Inflammatory macrophage treated with lipopolysaccharide for 1 hour (primary cell): ENCODE measurements around the gene FAM53B.
A peak's percentile ranks its signal among the peaks of the same experiment; 100 is the strongest.

Experiments
- DNase-seq, 2 donors: peaks; one replicate each; pipeline ENCODE4 v3.0.0-alpha.2; 2020 to 2022

Gene FAM53B

DNA sequence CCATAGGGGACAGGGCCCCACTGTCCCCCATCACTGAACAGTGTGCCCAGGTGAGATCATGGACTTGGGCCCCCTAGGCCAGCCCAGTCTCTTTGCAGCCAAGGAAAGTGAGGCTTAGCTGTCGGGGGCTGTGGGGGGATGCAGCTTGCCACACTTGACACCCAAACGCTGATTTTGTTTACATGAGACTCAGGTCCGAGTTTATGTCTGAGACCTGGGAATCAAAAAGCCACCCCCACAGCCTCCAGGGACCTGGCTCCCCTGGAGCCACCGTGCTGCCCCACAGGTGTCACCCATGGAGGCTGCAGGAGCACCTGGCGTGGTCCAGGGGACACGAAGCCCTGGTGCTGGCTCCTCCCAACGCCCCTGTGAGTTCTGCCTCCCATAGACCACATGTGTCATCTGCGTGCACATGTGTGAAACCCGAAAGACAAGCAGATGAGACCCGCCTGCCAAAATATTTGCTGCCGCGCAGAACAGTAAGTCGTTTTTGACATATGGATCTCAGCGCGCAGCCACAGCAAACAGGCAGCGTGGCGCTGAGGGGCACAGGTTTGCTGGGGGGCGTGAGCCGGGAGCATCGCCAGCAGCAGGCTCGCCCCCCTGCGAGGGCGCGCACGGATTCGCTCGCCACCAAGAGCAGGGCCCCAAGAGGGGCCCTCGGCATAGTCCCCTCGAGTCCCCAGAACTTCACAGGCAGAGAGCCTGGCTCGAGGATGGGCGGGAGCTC lies 170.3 kb downstream of the FAM53B start:
- DNase-seq: no peak

DNA sequence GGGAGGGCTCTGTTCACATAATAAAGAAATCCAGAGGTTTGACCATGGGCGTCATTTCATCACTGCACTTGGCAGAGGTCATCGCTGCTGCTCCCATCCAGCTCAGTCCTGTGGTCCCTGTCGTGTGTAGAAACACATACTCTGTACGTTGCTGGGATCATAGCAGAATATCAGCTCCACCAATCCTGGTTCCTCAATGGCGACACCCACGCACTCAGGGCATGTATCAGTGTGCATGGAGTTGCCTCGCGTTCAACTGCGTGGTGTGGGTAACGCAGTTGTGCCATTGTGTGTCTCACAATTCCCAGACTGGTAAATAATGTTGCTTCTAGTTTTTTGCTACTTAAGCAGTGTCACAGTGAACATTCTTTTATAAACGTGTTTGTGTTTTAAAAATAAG lies 171.4 kb downstream of the FAM53B start:
- DNase-seq: peak in 1 of 2 donors; percentile 10

DNA sequence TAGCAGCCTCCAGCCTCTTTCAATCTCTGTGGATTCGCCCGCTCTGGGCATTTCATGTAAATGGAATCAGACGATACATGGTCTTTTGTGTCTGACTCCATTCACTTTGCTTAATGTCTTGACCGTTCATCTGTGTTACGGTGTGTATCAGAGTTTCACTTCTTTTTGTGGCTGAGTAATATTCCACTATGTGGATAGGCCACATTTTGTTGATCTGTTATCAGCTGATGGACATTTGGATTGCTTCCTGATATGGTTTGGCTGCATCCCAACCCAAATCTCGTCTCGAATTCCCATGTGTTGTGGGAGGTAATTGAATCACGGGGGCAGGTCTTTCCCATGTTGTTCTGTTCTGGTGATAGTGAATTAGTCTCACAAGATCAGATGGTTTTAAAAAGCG lies 173.5 kb downstream of the FAM53B start:
- no peak for DNase-seq

DNA sequence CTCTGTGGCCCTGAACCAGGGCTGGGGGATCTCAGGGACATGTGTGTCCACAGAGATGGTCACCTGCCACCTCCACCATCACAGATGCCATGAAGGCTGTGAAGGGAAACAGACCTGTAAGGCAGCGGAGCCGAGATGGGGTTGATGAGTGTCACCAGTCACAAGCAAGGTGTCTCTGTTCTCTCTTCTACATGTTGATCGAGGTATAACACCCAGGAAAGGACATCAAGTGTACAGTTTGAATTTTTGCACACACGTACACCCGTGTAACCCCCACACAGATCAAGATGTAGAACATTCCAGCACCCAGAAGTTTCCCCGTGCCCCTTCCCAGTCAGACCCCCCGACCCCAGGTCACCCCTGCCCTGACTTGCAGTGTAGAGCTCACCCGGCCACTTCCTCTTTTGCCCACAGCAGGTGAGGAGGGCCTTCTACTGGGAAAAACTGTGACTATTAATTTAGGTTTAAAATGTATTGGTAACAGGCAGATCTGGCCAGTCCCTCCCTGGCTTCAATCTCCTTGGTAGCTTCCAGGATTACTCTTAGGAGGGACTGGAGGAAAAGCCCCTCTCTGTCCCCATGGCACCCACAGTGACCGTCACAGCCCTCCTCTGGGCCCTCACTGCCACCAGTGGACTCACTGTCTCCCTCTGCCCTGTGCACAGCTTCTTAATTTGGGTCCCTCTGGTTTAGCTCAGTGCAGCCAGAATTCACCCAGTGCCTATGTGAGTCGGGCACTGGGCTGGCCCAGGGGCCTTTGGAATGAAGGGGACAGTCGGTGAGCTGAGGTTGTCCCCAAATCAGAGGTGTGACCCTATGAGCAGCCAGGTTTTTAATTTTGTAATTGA lies 174.3 kb downstream of the FAM53B start:
- DNase-seq: no peak
